SU-DHL-6 (cell line): ENCODE data around the gene PARVB.

Experiments used
- CTCF ChIP-seq: fragments of 200-600 bp; sonication (generic); IDR thresholded peaks from one replicate; pipeline ENCODE4 v1.5.1; 2017; ENCODE audit warnings: antibody characterized with exemption, mild to moderate bottlenecking, low read length, moderate library complexity; ENCODE audit not compliant: insufficient read depth, poor library complexity, severe bottlenecking
- EZH2phosphoT487 ChIP-seq: fragments of 200-600 bp; sonication (generic), shearing (Covaris generic); conservative IDR thresholded peaks from 2 replicates; pipeline ENCODE4 v1.6.1; 2018; ENCODE audit warnings: mild to moderate bottlenecking, antibody characterized with exemption, low read length, moderate library complexity, mixed read lengths

- TF ChIP-seq CTCF: no peak
- no peak for TF ChIP-seq EZH2phosphoT487
These were observed 135.7 kb downstream of the PARVB start for GRCh38 chr22:44159811-44160210.
